NT2/D1 (cell line): ENCODE data around the gene PKIG.

Experiments
- DNase-seq: peaks from one replicate; pipeline ENCODE4 v3.0.0-alpha.2; 2011; ENCODE audit warnings: low read depth, low spot score
- H3K27me3 ChIP-seq: 2 replicates; pipeline ENCODE4 v1.6.0; 2011; ENCODE audit warnings: mild to moderate bottlenecking; ENCODE audit not compliant: insufficient read length, insufficient read depth
- H3K36me3 ChIP-seq: 2 replicates; pipeline ENCODE4 v1.6.1; 2011; ENCODE audit warnings: mild to moderate bottlenecking, low read length, mixed read lengths; ENCODE audit not compliant: insufficient read depth, insufficient read length
- H3K4me1 ChIP-seq: 2 replicates; pipeline ENCODE4 v1.5.1; 2011; ENCODE audit not compliant: insufficient read depth, insufficient read length
- H3K4me3 ChIP-seq: 2 replicates; pipeline ENCODE4 v1.5.1; 2011; ENCODE audit warnings: low read depth; ENCODE audit not compliant: insufficient read length
- H3K9ac ChIP-seq: 2 replicates; pipeline ENCODE4 v1.6.0; 2011; ENCODE audit warnings: low read depth; ENCODE audit not compliant: insufficient read length
- H3K9me3 ChIP-seq: 2 replicates; pipeline ENCODE4 v1.5.1; 2011; ENCODE audit warnings: mild to moderate bottlenecking, low read length; ENCODE audit not compliant: insufficient read depth
- SUZ12 ChIP-seq: IDR thresholded peaks from 2 replicates; pipeline ENCODE4 v1.6.1; 2011; ENCODE audit not compliant: insufficient read length, insufficient read depth; ENCODE audit errors: extremely low read depth
- YY1 ChIP-seq: IDR thresholded peaks from 2 replicates; pipeline ENCODE4 v1.6.1; 2011; ENCODE audit not compliant: insufficient read length, insufficient read depth
- ZNF274 ChIP-seq: IDR thresholded peaks from 2 replicates; pipeline ENCODE4 v1.6.1; 2011; ENCODE audit warnings: mild to moderate bottlenecking, low read depth, low read length

The PKIG gene

DNA sequence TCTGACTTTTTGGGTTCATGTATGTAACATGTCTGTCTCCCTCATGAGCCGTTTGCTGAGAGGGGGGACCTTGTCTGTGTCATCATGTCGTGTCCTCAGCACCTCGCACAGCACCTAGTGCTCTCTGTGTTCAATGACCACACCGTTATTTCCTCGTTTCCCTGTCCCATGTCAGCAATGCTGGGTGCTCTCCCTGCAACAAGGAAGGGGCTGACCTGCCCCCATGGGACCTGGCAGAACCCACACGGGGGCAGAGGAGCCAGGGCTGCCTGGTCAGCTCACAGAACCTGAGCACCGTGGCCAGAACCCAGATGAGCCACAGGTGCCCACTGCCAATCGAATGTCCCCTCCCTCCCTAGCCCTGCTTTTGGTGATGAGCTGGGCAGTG lies 61.8 kb downstream of the PKIG start:
- Histone ChIP-seq H3K9me3 (peaks cover 5% of the 10 kb centered on the region; the same call in 1 of the 2 replicates), H3K4me3 (no peak overlapping the region), H3K9ac (peak overlapping the region; percentile 24), H3K4me1 (peaks cover 41% of the 10 kb centered on the region), H3K27me3 (no peaks in the 10 kb centered on the region), H3K36me3 (peaks cover 11% of the 10 kb centered on the region)
- DNase-seq: no peak
- TF ChIP-seq SUZ12 (no peak), ZNF274 (no peak), YY1 (no peak)

DNA sequence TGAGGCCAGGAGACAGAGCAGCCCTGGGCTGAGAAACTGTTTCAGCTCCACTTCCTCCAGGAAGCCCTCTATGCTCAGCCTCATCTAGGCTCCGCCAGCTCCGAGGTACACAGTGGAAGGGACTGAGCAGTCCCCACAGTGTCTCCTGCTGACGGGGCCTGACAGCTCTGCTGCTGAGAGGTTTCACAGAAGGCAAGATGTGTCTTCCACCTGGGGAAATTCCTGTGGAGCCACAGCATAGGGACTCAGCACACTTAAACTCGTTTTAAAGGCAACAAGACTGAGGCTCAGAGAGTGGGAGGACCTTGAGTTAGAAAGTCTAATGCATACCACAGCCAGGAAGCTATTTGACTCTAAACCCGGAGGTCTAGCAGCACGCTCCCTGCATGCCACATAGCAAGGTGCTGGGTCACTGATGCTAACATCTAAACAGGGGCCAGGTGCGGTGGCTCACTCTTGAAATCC lies 62.3 kb downstream of the PKIG start:
- Histone ChIP-seq H3K4me1 (peaks cover 43% of the 10 kb centered on the region), H3K4me3 (no peak overlapping the region), H3K9me3 (peaks cover 5% of the 10 kb centered on the region; the same call in 1 of the 2 replicates), H3K36me3 (peaks cover 9% of the 10 kb centered on the region), H3K9ac (peak overlapping the region; percentile 24), H3K27me3 (no peaks in the 10 kb centered on the region)
- no peak for DNase-seq
- TF ChIP-seq SUZ12 (no peak), YY1 (no peak)

DNA sequence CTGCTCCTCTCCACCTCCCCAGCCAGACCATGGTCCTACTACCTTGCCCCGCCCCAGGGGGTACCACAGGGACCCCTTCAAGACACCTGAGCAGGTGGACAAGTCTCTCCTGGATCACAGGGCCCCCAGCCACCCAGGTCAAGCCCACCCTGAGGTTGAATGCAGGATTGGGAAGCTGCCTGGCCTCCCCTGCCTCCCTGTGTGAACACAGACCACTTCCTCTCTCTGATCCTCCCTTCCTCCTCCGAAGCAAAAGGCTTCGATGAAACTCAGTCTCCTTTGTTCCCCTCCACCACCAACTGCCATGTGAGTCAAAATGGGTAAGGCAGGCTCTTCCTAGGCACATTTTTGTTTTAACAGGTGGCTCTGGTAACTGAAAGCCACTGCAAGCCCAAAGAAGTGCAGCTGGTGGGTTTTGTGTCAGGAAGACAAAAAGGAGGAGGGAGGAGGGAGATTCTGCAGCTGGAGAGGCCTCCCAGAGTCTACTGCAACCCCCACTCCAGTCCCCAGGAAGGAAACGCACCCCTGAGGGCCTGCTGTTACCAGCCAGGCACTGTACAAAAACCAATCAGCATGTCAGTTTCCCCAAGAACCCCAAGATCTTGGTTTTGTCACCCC lies 63.8 kb downstream of the PKIG start:
- TF ChIP-seq ZNF274 (no peak), YY1 (no peak), SUZ12 (no peak)
- no peak for DNase-seq
- Histone ChIP-seq H3K9ac (no peak overlapping the region), H3K4me1 (peaks cover 49% of the 10 kb centered on the region), H3K27me3 (no peaks in the 10 kb centered on the region), H3K4me3 (no peak overlapping the region), H3K36me3 (no peaks in the 10 kb centered on the region), H3K9me3 (no peaks in the 10 kb centered on the region)

DNA sequence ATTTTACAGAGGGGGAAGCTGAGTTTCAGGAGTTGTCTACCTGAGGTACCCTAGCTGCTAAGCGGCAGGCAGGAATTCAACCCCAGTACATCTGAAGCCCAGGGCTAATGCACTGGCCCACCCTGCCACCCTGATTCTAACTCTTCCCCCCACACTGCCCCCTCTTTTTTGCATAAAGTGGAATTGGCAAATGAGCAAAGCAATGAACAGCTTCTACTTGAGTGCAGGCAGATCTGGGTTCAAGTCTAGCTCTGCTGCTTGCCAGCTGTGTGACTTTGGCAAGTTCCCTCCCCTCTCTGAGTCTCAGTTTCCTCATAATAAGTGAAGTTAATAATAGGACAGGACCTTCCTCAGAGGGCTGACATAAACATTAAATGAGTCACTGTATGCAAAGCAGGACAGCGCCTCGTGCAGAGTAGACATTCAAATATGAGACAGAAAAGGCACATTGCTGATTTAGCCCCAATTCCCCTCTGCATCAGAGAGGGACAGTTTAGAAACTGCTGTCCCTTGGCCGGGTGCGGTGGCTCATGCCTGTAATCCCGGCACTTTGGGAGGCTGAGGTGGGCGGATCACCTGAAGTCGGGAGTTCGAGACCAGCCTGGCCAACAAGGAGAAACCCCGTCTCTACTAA lies 64.4 kb downstream of the PKIG start:
- peaks cover 50% of the 10 kb centered on the region for H3K4me1 ChIP-seq
- no peak for DNase-seq
- H3K4me3 ChIP-seq: no peak overlapping the region
- no peaks in the 10 kb centered on the region for H3K27me3 ChIP-seq
- no peak overlapping the region for H3K9ac ChIP-seq
- no peaks in the 10 kb centered on the region for H3K36me3 ChIP-seq
- no peak for TF ChIP-seq SUZ12
- TF ChIP-seq ZNF274: no peak
- no peaks in the 10 kb centered on the region for H3K9me3 ChIP-seq

DNA sequence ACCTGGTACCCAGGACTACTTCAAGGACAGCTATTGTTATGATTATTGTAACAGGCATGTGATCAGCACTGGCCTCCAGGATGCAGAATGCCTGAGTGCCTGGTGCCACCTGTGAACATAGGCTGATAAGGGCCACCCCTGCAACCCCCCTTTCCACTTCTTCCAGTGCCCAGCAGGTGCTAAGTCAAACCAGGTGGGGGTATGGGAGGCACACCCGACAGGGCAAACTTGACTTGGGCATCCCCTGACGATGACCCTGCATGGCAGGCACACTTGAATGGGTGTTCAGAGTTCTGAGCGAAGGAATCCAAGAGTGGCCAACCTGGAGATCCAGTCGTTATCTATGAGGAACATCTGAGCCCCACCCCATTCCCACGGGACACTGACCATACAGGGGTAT lies 65.7 kb downstream of the PKIG start:
- Histone ChIP-seq H3K27me3 (peaks cover 1% of the 10 kb centered on the region), H3K4me3 (no peak overlapping the region), H3K9me3 (no peaks in the 10 kb centered on the region), H3K36me3 (no peaks in the 10 kb centered on the region), H3K9ac (no peak overlapping the region), H3K4me1 (peaks cover 42% of the 10 kb centered on the region)
- TF ChIP-seq YY1 (no peak), SUZ12 (no peak), ZNF274 (no peak)
- no peak for DNase-seq

DNA sequence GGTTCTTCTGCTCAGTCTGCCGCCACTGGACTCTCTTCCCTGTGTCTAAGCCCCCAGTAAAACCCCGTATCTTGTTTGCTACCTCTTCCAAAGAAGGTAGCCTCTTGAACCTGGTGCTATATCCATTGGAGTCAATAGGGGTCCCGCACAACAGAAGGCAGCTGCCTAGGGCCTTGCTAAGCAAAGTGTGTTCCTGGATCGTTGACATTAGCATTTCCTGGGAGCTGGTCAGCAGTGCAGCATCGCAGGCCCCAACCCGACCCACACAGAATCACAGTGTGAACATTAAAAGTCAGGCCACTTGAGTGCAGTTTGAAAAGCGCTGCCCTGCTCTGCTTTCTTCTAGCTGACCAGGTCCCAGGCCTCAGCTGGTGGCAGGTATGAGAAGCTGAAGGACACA lies 66.2 kb downstream of the PKIG start:
- peaks cover 41% of the 10 kb centered on the region for H3K4me1 ChIP-seq
- DNase-seq: no peak
- TF ChIP-seq YY1 (no peak), ZNF274 (no peak), SUZ12 (no peak)
- H3K27me3 ChIP-seq: peaks cover 5% of the 10 kb centered on the region
- H3K36me3 ChIP-seq: no peaks in the 10 kb centered on the region
- H3K9ac ChIP-seq: peak overlapping the region; percentile 16
- no peaks in the 10 kb centered on the region for H3K9me3 ChIP-seq
- no peak overlapping the region for H3K4me3 ChIP-seq

DNA sequence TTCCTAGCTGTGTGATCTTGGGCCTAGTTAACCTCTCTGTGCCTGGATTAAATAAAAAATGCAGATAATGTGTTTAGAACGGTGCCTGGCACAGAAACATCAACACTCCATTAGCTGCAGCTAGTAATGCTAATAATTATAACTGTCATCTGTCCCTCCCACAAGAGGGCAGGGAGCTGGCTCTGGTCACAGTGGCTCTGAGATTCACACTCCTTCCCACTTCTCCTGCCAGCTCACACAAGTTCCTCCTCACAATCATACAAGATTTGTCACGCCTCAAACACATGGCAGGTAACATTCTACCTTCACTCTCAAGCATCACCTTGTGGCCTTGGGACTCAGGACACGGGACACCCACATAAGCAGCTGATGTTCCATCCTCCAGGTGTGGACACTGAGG lies 66.7 kb downstream of the PKIG start:
- Histone ChIP-seq H3K4me3 (no peak overlapping the region), H3K9me3 (peaks cover under 1% of the 10 kb centered on the region; the same call in 1 of the 2 replicates), H3K9ac (no peak overlapping the region), H3K27me3 (peaks cover 5% of the 10 kb centered on the region), H3K4me1 (peaks cover 36% of the 10 kb centered on the region), H3K36me3 (no peaks in the 10 kb centered on the region)
- no peak for TF ChIP-seq ZNF274
- TF ChIP-seq YY1: no peak
- no peak for TF ChIP-seq SUZ12
- DNase-seq: no peak
